Subcutaneous adipose tissue (tissue), 4 donors: Measurements from ENCODE around the gene RIMS4. TPM values are rescaled to one million over a fixed set of nuclear protein-coding genes. Genes with fewer than 3 reads are reported as not detected.

Source experiments
- CTCF ChIP-seq: fragments of 450-650 bp; IDR thresholded peaks from one replicate; pipeline ENCODE4 v1.5.1; 2016; ENCODE audit warnings: low read depth, mild to moderate bottlenecking, control low read depth, antibody characterized with exemption, moderate library complexity
- total RNA-seq, 4 donors: library from RNA; depleted of rRNA; stranded (reverse); fragments of >200 nt; gene quantifications; one replicate each; pipeline ENCODE4 v1.1.0, GENCODE V29; 2016

RIMS4 gene
- total RNA-seq, 4 donors from 2014 or later = 0.34 to 0.44 TPM; not detected in 2

DNA sequence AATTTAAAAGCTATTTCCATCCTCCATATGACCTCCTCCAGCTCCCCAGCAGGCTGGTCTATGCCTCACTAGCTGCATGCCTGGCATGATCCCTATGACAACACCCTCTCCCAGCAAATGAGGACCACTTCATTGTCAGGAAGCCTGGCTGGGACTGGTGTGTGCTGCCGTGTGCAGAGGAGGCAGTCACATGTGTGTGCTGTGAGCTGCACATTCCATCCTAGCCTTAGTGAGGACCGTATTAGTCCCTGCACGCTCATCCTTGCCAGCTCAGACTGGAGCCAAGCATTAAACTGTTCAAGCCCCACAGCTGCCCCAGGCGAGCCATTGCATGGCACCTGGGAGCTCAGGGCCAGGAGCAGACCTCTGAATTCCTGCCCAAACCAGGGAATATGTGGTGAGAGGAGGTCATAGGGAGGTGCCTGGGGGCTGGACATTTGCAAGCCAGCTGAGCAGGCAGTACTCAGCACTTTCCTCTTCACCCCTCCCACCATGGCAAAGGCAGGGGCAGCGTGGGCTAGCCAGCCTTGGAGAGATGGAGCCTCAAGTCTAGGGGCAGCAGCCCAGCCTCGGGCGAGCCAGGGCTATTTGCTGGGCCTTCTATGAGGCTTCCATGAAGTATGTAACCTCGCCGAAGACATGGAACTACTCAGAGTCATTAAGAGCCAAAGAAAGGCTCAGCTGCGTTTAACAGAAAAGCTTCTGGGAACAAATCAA lies 103.9 kb downstream of the RIMS4 start:
- no peak for TF ChIP-seq CTCF

DNA sequence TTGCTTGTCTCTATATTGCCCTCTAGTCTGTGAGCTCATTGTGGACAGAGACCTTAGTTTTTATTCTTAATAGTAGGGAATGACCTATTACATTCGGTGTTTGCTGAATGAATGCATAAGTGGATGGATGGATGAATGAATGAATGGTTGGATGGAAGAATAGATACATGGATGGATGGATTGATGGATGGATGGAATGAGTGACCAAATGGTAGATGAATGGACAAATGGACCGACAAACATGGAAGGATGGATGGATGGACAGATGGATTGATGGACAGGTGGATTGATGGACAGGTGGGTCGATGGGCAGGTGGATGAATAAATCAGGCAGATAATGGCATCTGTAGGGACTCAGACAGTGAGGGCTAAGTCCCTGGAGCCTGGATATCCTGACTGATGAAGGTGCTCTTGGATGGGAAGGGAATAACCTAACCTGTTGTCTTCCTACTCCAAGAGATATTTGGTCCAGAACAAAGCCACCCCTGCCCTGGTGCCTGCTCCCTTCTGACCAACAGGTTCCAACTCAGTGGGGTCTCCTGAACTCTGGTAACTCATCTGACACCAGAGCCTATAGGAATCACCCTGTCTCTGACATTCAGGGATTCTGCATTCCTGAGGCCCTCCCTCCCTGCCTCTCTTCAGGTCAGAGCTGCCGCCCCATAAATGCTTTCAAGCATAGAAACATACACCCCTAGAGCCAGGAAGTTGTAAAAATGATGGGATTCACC lies 104.8 kb downstream of the RIMS4 start:
- no peak for TF ChIP-seq CTCF

DNA sequence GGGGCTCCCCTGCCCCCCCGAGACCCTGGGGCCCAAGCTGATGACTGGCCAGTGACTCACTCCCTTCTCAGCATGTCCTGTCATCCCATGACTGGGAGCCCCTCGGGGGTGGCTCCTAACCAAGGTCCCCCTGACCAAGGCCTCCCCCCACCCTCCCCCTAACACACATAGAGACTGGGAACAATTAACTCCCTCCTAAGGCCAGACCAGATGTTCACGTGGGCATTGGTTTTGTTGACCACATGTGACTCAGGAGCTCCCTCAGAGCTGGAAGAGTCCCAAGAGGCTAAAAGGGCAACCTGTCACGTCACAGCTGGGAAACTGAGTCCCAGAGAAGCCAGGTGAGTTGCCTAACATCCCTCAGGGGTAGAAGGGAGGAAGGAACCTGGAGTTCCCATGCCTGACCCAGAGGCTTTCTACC lies 105.8 kb downstream of the RIMS4 start:
- no peak for TF ChIP-seq CTCF

DNA sequence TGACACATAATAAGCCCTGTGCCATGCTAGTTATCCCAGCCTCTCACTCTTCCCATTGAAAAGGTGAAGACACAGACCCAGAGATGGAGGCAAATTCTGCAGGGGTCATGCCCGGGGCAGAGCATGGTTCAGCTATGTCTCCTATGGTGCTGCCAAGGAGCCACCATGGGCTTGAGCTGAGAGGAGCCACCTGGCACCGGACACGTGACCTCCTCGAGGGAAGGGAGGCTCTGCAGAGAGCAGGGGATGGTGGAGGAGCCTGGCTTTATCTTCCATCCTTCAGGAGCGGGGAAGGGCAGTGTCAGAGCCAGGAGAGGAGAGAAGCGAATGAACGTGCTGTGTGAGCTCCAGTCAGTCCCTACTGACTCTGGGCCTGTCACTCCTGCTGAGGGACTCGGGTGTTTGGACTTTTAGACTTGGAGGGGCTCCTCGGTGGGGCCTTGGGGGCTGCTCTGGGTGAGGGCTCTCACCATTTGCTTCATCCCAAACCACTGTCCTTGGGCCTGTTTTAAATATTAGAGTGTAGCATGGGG lies 106.3 kb downstream of the RIMS4 start:
- no peak for TF ChIP-seq CTCF

- TF ChIP-seq CTCF = no peak
These were observed 107.0 kb downstream of the RIMS4 start for GRCh38 chr20:44703183-44703925.

DNA sequence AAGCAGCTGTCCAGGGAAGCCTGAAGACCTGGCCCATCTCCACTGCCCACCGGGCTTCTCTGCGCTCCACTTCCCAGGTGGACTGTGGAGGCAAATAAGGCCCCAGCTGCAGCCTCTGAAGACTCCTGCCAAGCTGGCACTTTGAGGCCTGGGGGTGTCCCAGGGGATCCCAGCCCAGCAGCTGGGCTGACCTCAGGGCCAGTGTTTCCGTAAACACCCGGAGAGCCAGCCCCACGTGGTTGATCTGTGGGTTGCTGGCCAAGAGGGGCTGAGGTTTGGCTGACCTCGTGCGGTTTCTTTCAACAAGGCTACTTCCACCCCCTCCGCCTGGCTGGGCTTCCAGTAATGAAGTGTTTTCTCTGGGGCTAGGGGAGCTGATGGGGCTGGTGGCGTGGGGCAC lies 107.6 kb downstream of the RIMS4 start:
- no peak for TF ChIP-seq CTCF

DNA sequence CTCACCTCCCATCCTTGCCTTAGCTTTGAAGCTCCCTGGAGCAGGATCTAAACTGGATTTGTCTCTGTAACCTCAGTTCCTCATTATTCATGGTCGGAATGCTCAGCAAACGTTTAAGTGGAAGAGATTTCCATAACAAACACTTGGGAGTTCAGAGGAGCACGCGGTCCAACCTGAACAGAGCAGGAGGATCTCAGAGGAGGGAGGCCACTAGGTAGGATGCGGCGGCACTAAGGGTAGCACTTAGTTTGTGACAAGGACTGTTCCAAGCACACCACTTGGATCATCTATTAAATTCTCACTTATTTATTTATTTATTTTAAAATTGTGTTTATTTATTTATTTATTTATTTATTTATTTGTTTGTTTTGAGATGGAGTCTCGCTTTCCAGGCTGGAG lies 108.5 kb downstream of the RIMS4 start:
- no peak for TF ChIP-seq CTCF
